Measurements from ENCODE around the gene TEX19.

Gene TEX19

GRCh38 chr17:82358465-82359350, at the start of gene TEX19:
TEX19 (plus strand) TSS chr17:82359247; CDS start chr17:82362151, 2,904 bp downstream.
- no peak for DNase-seq (ENCODE audit: low spot score)

- DNase-seq (ENCODE audit: low spot score), result no peak
Measured at GRCh38 chr17:82309656-82310570, 49.1 kb upstream of the TEX19 start.

GRCh38 chr17:82310877-82311276, 48.2 kb upstream of the TEX19 start:
- no peak for DNase-seq (ENCODE audit: low spot score)

- no peak for DNase-seq (ENCODE audit: low spot score)
Measured at GRCh38 chr17:82311971-82312370, 47.1 kb upstream of the TEX19 start.

GRCh38 chr17:82313195-82314011, 45.6 kb upstream of the TEX19 start:
- DNase-seq (ENCODE audit: low spot score), result no peak

GRCh38 chr17:82314012-82314726, 44.9 kb upstream of the TEX19 start:
- no peak for DNase-seq (ENCODE audit: low spot score)

GRCh38 chr17:82314727-82315605, 44.1 kb upstream of the TEX19 start:
- DNase-seq (ENCODE audit: low spot score), result no peak

- DNase-seq (ENCODE audit: low spot score), result no peak
Measured at GRCh38 chr17:82315703-82316358, 43.2 kb upstream of the TEX19 start.

GRCh38 chr17:82316651-82317393, 42.2 kb upstream of the TEX19 start:
- DNase-seq (ENCODE audit: low spot score), result no peak

GRCh38 chr17:82317394-82318168, 41.5 kb upstream of the TEX19 start, which contains the start of gene CD7:
CD7 (minus strand) TSS chr17:82317608; CDS start chr17:82317495, 113 bp downstream.
- no peak for DNase-seq (ENCODE audit: low spot score)

GRCh38 chr17:82318169-82318498, 40.9 kb upstream of the TEX19 start:
- no peak for DNase-seq (ENCODE audit: low spot score)

- no peak for DNase-seq (ENCODE audit: low spot score)
Measured at GRCh38 chr17:82318772-82319606, 40.1 kb upstream of the TEX19 start.

GRCh38 chr17:82319619-82320062, 39.4 kb upstream of the TEX19 start:
- no peak for DNase-seq (ENCODE audit: low spot score)

- no peak for DNase-seq (ENCODE audit: low spot score)
Measured at GRCh38 chr17:82320140-82320840, 38.8 kb upstream of the TEX19 start.

GRCh38 chr17:82320956-82321927, 37.8 kb upstream of the TEX19 start:
- DNase-seq (ENCODE audit: low spot score), result no peak

Data from putamen (tissue), 1 donor.